ENCODE results near the gene BRD2. TPM values are rescaled to one million over a fixed set of nuclear protein-coding genes. Genes with fewer than 3 reads are reported as not detected.

The BRD2 gene
- polyA plus RNA-seq, 4 donors, result 76.2 to 201 (median 90.6) TPM

DNA sequence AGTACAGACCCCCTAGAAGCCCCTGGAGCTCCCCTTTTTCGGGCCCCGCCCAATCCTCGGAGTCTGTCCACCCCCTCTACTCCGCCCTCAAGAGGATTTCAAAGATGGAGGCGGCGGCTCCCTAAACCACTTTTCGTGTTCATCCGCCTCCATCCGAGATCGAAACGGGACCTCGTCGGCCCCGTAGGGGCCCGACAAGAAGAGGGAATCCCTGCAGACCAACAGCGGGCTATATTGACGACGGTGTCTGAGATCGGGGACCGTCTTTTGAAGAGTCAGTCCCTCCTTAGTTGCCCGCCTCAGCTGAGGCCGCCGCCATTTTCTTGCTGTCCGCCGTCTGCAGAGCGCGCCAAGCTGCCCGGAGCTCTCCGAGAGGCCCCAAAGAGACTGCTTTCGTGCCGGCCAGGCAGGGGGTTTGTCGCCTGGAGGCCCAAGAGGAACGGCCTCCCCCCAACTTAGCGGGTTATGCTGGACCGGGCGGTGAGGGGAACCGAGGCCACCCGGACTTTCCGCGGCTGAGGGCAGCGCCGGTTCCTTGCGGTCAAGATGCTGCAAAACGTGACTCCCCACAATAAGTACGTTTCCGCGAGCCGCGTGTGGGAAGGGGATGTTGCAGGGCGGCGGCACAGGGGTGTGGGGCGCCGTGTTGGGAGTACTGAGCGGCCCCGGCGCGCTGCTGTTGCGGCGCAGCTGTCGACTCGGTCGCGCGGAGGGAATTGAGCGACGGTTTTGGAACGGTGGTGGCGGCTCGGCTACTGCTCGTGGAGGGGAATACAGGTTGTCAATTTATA is 4.2 kb downstream of the BRD2 start:
- no peaks in the 10 kb centered on the region for H3K9me3 ChIP-seq (ENCODE audit: control insufficient read depth in 2 of 2, insufficient read depth in 1 of 2, low read depth in 1 of 2, low read length in 1 of 2)
- peak overlapping the region; percentile 87 to 97 (median 90) for H3K4me3 ChIP-seq (ENCODE audit: low read depth in 1 of 3, low read length in 3 of 3)
- 0 to 1% (median 0%) methylated on average over 70 of the region's 70 CpGs for WGBS, 3 donors
- H3K27me3 ChIP-seq (ENCODE audit: control insufficient read depth in 3 of 3, insufficient read depth in 3 of 3, low read length in 3 of 3), result no peaks in the 10 kb centered on the region
- peak in 1 of 2 donors; percentile 31 for DNase-seq
- no peak for FAIRE-seq
- peaks cover 0 to 16% (median 5%) of the 10 kb centered on the region in 3 donors for H3K4me1 ChIP-seq (ENCODE audit: control insufficient read depth in 3 of 3, insufficient read depth in 2 of 3, low read depth in 1 of 3, low read length in 2 of 3)
- peak overlapping the region; percentile 67 to 98 (median 77) for H3K27ac ChIP-seq (ENCODE audit: low read depth in 1 of 3, low read length in 2 of 3)
- H3K36me3 ChIP-seq (ENCODE audit: control insufficient read depth in 3 of 3, insufficient read depth in 2 of 3, low read depth in 1 of 3, low read length in 3 of 3), result peaks cover 13 to 39% (median 30%) of the 10 kb centered on the region in 3 donors

- no peak for FAIRE-seq
- no peaks in the 10 kb centered on the region for H3K9me3 ChIP-seq (ENCODE audit: control insufficient read depth in 2 of 2, insufficient read depth in 1 of 2, low read depth in 1 of 2, low read length in 1 of 2)
- H3K27me3 ChIP-seq (ENCODE audit: control insufficient read depth in 3 of 3, insufficient read depth in 3 of 3, low read length in 3 of 3), result no peaks in the 10 kb centered on the region
- peaks cover 0 to 23% (median 5%) of the 10 kb centered on the region in 3 donors for H3K4me1 ChIP-seq (ENCODE audit: control insufficient read depth in 3 of 3, insufficient read depth in 2 of 3, low read depth in 1 of 3, low read length in 2 of 3)
- 0% methylated on average over 23 of the region's 23 CpGs for WGBS, 3 donors
- H3K27ac ChIP-seq (ENCODE audit: low read depth in 1 of 3, low read length in 2 of 3), result peak overlapping the region; percentile 67 to 98 (median 77)
- DNase-seq, result peak; percentile 46 to 58
- H3K4me3 ChIP-seq (ENCODE audit: low read depth in 1 of 3, low read length in 3 of 3), result peak overlapping the region; percentile 87 to 97 (median 90)
- H3K36me3 ChIP-seq (ENCODE audit: control insufficient read depth in 3 of 3, insufficient read depth in 2 of 3, low read depth in 1 of 3, low read length in 3 of 3), result peaks cover 19 to 47% (median 38%) of the 10 kb centered on the region in 3 donors
These were observed 5.0 kb downstream of the BRD2 start for GRCh38 chr6:32973144-32974015.

DNA sequence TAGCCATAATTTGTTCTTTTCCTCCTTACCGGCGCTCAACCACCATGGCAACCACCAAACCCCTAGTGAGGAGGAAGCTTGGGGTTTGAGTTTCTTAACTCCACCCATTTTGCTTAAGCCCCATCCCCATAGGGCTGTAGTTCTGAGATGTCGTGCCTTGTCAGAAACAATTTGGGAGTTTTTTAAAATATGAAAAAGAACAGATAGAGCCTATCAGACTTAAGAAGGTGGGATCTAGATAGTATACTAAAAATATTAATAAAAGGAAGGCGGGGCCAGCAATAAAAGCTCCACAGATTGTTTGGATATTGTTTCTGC is 5.6 kb downstream of the BRD2 start:
- peak; percentile 53 to 59 for DNase-seq
- 0 to 1% (median 0%) methylated on average over 4 of the region's 4 CpGs for WGBS, 3 donors
- peaks cover 0 to 26% (median 5%) of the 10 kb centered on the region in 3 donors for H3K4me1 ChIP-seq (ENCODE audit: control insufficient read depth in 3 of 3, insufficient read depth in 2 of 3, low read depth in 1 of 3, low read length in 2 of 3)

GRCh38 chr6:32974541-32975308 is 6.3 kb downstream of the BRD2 start:
- Histone ChIP-seq H3K36me3 (ENCODE audit: control insufficient read depth in 3 of 3, insufficient read depth in 2 of 3, low read depth in 1 of 3, low read length in 3 of 3) (peaks cover 29 to 58% (median 43%) of the 10 kb centered on the region in 3 donors), H3K9me3 (ENCODE audit: control insufficient read depth in 2 of 2, insufficient read depth in 1 of 2, low read depth in 1 of 2, low read length in 1 of 2) (no peaks in the 10 kb centered on the region), H3K27me3 (ENCODE audit: control insufficient read depth in 3 of 3, insufficient read depth in 3 of 3, low read length in 3 of 3) (no peaks in the 10 kb centered on the region), H3K4me1 (ENCODE audit: control insufficient read depth in 3 of 3, insufficient read depth in 2 of 3, low read depth in 1 of 3, low read length in 2 of 3) (peaks cover 0 to 29% (median 5%) of the 10 kb centered on the region in 3 donors), H3K4me3 (ENCODE audit: low read depth in 1 of 3, low read length in 3 of 3) (peak overlapping the region; percentile 87 to 97 (median 90)), H3K27ac (ENCODE audit: low read depth in 1 of 3, low read length in 2 of 3) (no peak overlapping the region)
- 1 to 5% (median 3%) methylated on average over 14 of the region's 14 CpGs for WGBS, 3 donors
- no peak for DNase-seq
- no peak for FAIRE-seq

More for the DNA sequence above, 5.6 kb downstream of the BRD2 start:
- Histone ChIP-seq H3K4me3 (ENCODE audit: low read depth in 1 of 3, low read length in 3 of 3) (peak overlapping the region; percentile 87 to 97 (median 90)), H3K27ac (ENCODE audit: low read depth in 1 of 3, low read length in 2 of 3) (no peak overlapping the region), H3K9me3 (ENCODE audit: control insufficient read depth in 2 of 2, insufficient read depth in 1 of 2, low read depth in 1 of 2, low read length in 1 of 2) (no peaks in the 10 kb centered on the region), H3K36me3 (ENCODE audit: control insufficient read depth in 3 of 3, insufficient read depth in 2 of 3, low read depth in 1 of 3, low read length in 3 of 3) (peaks cover 24 to 53% (median 41%) of the 10 kb centered on the region in 3 donors), H3K27me3 (ENCODE audit: control insufficient read depth in 3 of 3, insufficient read depth in 3 of 3, low read length in 3 of 3) (no peaks in the 10 kb centered on the region)
- FAIRE-seq, result no peak

DNA sequence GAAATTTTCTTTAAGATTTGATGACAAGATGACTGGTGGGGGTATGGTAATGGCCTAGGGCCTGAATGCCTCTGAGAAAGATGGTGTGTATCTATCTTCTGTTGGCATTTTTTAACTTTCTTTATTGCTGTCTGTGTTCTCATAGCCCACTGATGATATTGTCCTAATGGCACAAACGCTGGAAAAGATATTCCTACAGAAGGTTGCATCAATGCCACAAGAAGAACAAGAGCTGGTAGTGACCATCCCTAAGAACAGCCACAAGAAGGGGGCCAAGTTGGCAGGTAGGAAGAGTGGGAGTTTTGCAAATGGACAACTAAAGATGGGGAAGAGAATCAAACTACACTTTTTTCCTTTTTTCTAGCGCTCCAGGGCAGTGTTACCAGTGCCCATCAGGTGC is 7.5 kb downstream of the BRD2 start:
- Histone ChIP-seq H3K9me3 (ENCODE audit: control insufficient read depth in 2 of 2, insufficient read depth in 1 of 2, low read depth in 1 of 2, low read length in 1 of 2) (no peaks in the 10 kb centered on the region), H3K4me3 (ENCODE audit: low read depth in 1 of 3, low read length in 3 of 3) (no peak overlapping the region), H3K36me3 (ENCODE audit: control insufficient read depth in 3 of 3, insufficient read depth in 2 of 3, low read depth in 1 of 3, low read length in 3 of 3) (peaks cover 38 to 69% (median 53%) of the 10 kb centered on the region in 3 donors), H3K27ac (ENCODE audit: low read depth in 1 of 3, low read length in 2 of 3) (no peak overlapping the region), H3K27me3 (ENCODE audit: control insufficient read depth in 3 of 3, insufficient read depth in 3 of 3, low read length in 3 of 3) (no peaks in the 10 kb centered on the region), H3K4me1 (ENCODE audit: control insufficient read depth in 3 of 3, insufficient read depth in 2 of 3, low read depth in 1 of 3, low read length in 2 of 3) (peaks cover 2 to 32% (median 5%) of the 10 kb centered on the region in 3 donors)
- DNase-seq (no peak), FAIRE-seq (no peak)
- WGBS, 3 donors, result 38 to 54% (median 43%) methylated on average over 2 of the region's 2 CpGs

DNA sequence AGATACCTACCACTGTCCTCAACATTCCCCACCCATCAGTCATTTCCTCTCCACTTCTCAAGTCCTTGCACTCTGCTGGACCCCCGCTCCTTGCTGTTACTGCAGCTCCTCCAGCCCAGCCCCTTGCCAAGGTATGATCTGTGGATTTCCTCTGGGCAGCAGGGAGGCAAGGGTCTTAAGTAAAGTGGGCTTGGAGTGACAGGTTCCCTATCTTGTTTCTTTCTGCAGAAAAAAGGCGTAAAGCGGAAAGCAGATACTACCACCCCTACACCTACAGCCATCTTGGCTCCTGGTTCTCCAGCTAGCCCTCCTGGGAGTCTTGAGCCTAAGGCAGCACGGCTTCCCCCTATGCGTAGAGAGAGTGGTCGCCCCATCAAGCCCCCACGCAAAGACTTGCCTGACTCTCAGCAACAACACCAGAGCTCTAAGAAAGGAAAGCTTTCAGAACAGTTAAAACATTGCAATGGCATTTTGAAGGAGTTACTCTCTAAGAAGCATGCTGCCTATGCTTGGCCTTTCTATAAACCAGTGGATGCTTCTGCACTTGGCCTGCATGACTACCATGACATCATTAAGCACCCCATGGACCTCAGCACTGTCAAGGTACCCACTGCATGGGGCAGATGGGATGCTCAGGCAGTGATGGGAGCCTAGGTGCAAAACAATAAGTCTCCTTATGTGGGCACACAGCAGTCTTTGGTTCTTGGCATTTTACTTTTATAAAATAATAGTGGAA is 8.1 kb downstream of the BRD2 start:
- DNase-seq (no peak), FAIRE-seq (no peak)
- H3K36me3 ChIP-seq (ENCODE audit: control insufficient read depth in 3 of 3, insufficient read depth in 2 of 3, low read depth in 1 of 3, low read length in 3 of 3), result peaks cover 39 to 71% (median 53%) of the 10 kb centered on the region in 3 donors
- H3K4me3 ChIP-seq (ENCODE audit: low read depth in 1 of 3, low read length in 3 of 3), result no peak overlapping the region
- H3K9me3 ChIP-seq (ENCODE audit: control insufficient read depth in 2 of 2, insufficient read depth in 1 of 2, low read depth in 1 of 2, low read length in 1 of 2), result no peaks in the 10 kb centered on the region
- 78 to 82% (median 81%) methylated on average over 7 of the region's 7 CpGs for WGBS, 3 donors
- peaks cover 4 to 32% (median 5%) of the 10 kb centered on the region in 3 donors for H3K4me1 ChIP-seq (ENCODE audit: control insufficient read depth in 3 of 3, insufficient read depth in 2 of 3, low read depth in 1 of 3, low read length in 2 of 3)
- H3K27me3 ChIP-seq (ENCODE audit: control insufficient read depth in 3 of 3, insufficient read depth in 3 of 3, low read length in 3 of 3), result no peaks in the 10 kb centered on the region
- H3K27ac ChIP-seq (ENCODE audit: low read depth in 1 of 3, low read length in 2 of 3), result no peak overlapping the region

DNA sequence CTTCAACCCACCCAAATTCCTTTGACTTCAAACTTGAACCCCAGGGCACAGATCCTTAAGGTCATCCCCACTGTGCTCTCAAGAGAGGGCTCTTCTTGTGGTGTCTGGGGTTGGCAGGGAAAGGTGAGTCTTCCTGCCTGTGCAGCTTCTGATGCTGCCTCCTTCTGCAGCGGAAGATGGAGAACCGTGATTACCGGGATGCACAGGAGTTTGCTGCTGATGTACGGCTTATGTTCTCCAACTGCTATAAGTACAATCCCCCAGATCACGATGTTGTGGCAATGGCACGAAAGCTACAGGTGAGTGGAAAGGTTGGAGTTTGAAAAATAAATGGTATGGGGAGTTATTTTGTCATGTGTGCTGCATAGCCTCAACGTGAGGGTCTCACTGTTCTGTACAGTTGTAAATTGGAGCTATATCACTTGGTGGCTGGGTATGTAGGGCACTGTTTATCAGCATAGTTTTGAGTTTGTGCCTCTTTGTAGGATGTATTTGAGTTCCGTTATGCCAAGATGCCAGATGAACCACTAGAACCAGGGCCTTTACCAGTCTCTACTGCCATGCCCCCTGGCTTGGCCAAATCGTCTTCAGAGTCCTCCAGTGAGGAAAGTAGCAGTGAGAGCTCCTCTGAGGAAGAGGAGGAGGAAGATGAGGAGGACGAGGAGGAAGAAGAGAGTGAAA is 9.0 kb downstream of the BRD2 start:
- peaks cover 41 to 71% (median 53%) of the 10 kb centered on the region in 3 donors for H3K36me3 ChIP-seq (ENCODE audit: control insufficient read depth in 3 of 3, insufficient read depth in 2 of 3, low read depth in 1 of 3, low read length in 3 of 3)
- H3K9me3 ChIP-seq (ENCODE audit: control insufficient read depth in 2 of 2, insufficient read depth in 1 of 2, low read depth in 1 of 2, low read length in 1 of 2), result no peaks in the 10 kb centered on the region
- no peak overlapping the region for H3K4me3 ChIP-seq (ENCODE audit: low read depth in 1 of 3, low read length in 3 of 3)
- peak overlapping the region in 1 of 3 donors; percentile 6 for H3K27ac ChIP-seq (ENCODE audit: low read depth in 1 of 3, low read length in 2 of 3)
- WGBS, 3 donors, result 47 to 63% (median 47%) methylated on average over 10 of the region's 10 CpGs
- FAIRE-seq (no peak), DNase-seq (no peak)
- peaks cover 5 to 39% (median 7%) of the 10 kb centered on the region in 3 donors for H3K4me1 ChIP-seq (ENCODE audit: control insufficient read depth in 3 of 3, insufficient read depth in 2 of 3, low read depth in 1 of 3, low read length in 2 of 3)
- H3K27me3 ChIP-seq (ENCODE audit: control insufficient read depth in 3 of 3, insufficient read depth in 3 of 3, low read length in 3 of 3), result no peaks in the 10 kb centered on the region
